Measurements from ENCODE around the gene MKI67.

Gene MKI67

DNA sequence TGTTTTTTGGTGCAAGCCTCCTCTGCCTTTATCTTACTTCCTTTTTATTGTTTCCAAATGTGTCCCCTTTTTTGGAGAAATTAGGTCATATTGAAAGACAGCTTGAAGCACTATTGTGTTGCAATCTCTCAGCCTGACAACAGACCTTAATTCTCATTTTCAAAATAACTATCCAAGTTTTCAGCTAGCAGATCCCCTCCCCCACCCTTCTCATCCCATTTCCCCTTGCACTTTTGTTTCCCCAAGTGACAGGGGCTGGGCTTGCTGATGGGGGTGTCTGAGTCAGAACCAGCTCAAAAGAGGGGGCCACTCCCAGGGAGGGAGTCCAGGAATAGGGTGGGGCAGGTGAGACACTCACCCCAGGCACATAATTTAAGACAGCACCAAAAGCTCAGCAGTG, 75.3 kb downstream of the MKI67 start:
- DNase-seq, result peak; percentile 83 to 91

DNA sequence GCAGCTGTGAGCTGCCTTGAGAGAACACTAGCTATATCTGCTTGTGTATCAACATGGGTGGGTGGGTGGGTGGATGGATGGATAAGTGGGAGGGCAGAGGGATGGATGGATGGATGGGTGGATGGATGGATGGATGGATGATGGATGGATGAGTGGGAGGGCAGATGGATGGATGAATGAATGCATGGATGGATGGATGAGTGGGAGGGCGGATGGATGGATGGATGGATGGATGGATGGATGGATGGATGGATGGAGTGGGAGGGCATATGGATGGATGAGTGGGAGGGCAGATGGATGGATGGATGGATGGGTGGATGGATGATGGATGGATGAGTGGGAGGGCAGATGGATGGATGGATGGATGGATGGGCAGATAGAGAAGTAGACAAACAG, 76.1 kb downstream of the MKI67 start:
- no peak for DNase-seq

DNA sequence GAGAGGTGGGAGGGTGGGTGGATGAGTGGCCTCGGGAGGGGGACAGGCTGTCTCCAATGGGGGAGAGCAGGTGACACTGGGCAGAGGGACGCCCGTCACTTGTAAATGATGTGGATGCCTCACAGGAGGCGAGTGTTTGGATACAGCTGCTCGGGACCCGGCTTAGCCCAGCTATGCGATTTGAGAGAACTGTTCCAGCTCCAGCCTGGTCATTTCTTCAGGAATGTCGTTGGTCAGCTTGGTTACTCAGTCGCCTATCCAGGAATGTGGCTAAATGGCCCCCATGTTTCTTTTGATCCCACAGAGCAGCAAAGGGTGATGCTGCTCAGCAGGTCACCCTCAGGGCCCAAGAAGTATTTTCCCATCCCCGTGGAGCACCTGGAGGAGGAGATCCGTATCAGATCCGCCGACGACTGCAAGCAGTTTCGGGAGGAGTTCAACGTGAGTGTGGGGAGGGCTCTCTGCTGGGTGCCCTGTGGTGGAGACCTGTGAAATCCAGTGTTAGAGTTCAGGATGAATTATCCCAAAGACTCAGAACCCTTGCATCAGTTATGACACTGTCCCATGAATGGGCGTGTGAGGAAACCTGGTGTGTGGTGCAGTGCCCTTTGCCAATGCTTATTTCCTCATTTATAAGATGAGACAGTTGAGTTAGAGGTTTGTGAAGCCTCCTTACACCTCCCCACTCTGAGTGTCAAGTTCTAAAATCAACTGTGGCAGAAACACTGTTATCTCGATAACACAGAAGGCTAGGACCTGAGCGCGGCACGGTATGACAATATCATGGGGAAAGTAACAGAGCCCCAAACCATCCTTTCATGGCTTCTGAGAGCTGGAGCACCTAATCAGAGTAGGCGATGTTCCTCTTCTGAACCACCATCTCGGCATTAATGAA, 76.8 kb downstream of the MKI67 start:
- DNase-seq, result peak; percentile 85 to 86

DNA sequence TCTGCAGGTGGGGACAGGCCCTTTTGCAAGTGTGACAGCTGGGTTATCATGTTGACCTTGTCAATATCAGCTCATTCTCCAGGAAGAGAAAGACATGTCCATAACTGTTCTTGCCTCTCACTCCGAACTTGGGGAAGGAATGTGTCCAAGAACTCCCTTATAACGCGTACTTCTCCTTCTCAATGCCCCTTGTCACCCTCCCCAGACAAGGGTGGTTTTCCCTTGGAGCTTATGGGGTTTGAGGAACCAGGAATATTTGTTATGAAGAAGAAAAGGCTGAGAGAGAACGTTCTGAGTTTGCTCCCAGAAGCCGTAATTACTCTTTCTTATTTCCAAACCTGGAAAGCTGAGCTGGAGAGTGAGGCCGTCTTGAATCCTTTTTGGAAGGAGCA, 77.4 kb downstream of the MKI67 start:
- DNase-seq, result no peak

DNA sequence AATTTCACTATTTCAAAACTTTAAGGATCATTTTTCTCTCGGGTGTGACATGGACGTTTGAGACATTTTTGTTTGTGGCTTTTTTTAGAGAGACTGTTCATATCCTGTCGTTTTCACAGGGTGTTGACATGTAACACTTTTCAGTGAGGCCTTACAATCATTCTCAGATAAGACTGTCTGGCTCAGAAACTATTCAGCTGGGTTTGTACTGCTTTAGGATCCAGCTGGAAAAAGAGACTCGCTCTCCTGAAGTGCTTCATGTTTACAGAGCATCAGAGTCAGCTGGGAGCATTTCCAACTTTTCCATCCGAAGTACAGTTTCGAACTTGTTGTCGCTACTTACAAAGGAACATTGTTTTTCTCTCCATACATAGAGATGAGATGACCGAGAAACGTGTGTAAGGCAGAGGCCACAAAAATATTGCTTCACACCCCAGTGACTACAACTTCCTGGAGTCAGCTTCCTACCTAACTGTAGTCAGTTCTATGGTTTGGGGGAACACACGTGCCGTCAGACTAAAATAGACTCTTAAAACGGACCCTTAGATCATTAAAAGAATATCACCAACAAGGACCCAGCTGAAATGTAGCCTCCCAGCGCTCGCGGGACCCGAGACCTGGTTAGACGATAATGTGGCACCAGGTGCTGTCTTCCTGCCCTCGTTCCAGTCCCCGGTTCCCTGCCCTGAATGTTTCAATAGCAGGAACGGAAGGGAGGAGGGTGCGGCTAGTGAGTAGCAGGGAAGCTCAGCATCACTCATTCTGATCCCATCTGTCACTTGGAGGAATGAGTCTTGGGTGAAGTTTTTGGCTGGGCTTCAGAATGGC, 78.0 kb downstream of the MKI67 start:
- DNase-seq, result peak; percentile 75 to 78

DNA sequence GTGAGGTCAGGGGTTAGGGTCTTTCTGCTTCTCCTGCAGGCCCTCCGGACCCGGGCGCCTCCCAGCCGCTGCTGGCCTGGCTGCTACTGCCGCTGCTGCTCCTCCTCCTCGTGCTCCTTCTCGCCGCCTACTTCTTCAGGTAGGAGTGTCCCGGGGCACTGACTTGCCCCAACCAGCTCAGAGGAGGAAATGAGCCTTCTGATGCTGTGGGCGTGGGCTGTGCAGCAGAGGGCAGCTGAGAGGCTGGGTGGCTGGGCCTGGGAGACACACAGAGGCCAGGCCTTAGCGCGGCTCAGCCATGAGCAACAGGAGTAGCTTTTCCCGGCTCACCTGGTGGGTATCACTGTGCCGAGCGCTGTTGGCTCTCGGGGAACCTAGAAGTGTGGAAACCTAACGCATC, 78.9 kb downstream of the MKI67 start:
- DNase-seq, result peak; percentile 94 to 97

DNA sequence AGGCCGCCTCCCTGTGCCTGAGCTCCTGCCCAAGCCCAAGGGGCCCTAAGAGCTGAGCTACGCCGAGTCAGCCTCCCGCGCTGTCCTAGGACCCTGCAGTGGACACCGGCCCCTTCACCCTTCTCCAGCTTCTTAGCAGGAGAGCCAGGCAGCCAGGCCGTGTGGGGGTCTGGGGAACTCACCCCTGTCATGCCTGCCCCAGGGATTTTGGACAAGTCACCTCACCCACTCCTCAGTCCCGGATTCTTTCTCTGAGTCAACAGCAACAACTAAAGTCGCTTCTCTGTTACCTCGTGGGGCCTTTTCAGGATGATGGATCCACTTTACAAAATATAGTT, 79.3 kb downstream of the MKI67 start:
- peak in 1 of 2 donors; percentile 42 for DNase-seq

All from inflammatory macrophage (primary cell).